Hematopoietic multipotent progenitor cell treated with erythropoietin and hydrocortisone succinate and interleukin-3 and kit ligand, for 17 days (in vitro differentiated cells): ENCODE measurements around the gene JAK1.

Experiments used
- DNase-seq: peaks from one replicate; pipeline ENCODE4 v3.0.0-alpha.2; 2015; ENCODE audit warnings: low spot score

Gene JAK1

DNA sequence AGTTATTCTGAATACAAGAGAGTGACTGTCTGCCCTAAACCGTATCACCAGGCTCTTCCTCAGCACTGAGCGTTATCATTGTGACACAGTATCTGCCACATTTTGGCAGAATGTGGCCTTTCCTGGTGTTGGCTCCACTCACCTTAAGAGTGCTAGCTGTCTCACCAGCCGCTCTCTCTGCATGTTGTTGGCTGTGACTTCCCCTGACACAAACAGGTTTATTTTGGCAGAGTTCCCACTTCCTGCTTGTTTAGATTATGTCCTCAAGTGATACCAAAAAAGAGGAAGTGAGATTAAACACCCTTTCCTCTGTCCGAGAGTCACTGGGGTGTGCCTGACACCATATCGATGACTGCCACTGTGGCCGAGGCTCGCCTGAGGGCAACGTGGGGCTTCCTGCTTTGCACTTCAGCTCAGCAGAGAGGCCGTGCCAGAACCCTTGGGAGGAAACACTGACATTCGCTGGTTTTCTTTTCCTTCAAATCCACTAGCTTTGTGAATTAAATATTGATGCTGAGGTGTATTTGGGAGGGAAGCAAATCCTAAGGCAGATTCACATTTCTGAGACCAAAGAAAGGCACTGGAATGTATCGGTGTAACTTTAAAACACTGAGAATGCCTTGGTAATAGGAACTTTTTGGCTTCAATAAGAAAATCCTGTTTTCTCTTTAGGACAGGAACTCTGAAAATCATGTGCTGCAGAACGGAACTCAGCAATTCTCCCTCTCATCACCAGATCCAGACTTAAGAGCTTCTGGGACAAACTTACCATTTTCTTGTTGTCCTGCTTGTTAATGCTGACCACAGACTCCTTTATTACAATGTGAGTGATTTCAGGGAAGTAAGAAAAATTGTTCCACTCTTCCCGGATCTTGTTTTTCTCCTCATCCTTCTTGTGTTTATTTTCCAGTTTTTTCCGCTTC lies 102.1 kb downstream of the JAK1 start:
- peak; percentile 62 for DNase-seq

DNA sequence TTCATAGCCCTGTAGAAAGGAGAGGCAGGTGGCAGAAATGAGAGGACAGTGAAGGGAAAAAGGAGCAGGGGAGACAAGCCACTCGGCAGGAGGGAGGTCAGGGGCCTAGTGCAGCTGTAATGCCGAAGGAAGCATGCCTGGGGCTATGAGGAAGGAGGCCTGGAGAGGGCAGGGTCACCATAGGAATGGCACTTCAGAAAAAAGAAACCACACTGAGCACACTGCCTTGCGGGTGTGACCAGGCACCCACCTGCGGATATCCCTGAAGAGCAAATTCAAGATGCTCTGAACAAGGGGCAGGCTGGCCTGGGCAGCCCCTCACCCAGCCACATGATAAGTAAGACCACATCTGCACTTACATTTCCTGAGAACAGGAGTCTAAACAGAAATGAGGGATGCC lies 104.7 kb downstream of the JAK1 start:
- no peak for DNase-seq

DNA sequence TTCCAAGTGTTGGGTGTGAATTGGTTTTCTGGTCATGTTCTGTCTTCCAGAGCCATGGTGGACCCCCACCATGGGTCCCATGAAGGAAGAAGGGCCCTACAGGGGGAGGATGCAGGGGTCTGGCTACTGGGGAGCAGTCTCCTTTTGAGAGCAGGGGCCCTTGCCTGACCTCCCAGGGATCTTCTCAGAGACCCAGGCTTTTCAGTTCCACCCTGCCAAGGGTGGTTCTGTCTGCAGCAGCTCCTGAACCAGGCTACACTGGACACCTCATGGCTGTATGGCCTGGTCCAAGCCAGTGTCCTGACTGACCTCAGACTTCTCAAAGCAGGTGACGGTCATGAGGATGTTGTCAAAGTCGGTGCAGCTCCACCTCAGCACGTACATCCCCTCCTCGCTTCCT lies 109.0 kb downstream of the JAK1 start:
- no peak for DNase-seq

DNA sequence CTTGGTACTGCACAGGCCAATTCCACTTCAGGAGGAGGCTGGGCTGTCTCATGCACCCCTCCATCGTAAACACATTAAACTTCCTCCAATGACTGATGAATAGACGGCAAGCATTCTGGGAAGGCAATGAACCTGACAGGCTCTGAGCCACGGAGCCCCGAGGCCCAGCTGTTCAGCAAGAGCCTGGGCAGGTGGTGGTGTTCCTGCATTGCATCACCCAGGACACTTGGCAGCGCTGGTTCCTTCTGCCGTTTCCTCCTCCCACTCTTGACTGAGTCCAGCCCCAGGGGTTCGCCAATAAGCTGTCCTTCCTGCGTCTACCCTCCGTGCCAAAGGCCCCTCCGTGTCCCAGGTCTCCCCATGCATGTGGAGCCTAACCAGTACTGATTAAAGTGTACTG lies 109.8 kb downstream of the JAK1 start:
- DNase-seq = no peak

DNA sequence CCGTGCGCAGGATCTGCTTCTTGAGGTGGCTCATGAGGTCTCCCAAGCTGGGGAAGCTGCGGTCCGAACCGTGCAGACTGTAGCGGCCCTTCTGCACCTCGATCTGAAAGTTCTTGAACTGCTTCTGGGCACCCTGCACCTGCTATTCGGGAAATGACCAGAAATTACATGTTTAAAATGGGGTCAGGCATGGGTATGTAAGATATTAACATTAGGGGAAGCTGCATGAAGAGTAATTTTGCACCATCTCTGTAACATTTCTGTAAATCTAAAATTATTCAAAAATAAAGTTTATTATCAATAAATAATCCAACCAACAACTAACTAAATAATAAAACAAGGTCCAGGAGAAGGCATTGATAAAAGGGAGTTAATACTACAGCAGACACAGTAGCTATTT lies 110.8 kb downstream of the JAK1 start:
- DNase-seq = no peak

DNA sequence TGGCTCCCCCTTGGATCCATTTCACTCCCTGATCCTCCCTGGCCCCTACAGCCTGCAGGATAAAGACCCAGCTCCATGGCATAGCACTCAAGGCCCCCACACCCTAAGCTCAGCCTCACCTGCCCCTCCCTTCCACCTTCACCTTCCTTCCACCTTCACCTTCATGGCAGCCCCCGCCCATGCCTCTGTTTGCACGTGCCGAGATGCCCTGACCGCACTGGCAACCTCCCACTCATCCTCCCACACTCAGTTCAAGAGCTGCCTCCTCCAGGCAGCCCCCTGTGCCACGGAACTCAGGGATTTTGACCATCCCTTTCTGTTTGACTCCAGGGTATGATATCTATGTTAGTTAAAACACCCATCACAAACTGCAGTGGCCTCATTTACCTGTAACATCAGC lies 111.7 kb downstream of the JAK1 start:
- DNase-seq = no peak

DNA sequence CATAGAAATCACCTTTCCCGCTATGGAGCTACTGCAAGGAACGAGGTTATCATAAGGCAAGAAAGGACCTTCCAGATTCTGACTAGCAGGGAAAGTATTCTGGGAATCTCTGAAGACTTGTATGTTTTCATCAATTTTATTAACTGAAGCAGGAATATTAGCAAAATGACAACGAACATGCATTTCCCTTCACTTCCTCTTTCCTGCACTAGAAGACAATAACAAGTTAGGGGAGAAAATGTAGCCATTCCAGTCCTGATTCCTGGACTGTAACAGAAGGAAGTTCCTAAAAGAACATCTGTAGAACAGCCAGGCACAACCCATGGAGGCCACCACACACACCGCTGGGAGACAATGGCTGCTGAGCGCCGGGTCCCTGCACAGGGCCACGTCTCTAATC lies 114.7 kb downstream of the JAK1 start:
- no peak for DNase-seq

DNA sequence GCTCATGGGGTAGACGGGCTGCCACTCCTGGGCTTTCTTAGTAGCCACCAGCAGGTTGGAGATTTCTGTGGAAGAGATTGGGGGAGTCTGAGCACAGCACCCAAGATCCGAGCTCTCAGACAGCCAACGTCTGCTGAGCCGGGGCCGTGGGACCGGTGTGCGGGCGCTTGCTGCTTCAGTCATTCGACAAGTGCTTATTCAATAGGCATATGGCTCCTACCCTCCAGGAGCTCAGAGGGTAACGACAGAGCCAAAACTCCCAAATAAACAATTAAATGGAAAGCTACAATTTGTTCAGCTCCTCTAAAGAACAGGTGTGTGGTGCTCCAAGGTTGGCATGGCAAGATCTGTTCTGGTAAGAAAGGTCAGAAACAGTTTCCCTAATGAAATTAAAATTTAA lies 115.5 kb downstream of the JAK1 start:
- no peak for DNase-seq

DNA sequence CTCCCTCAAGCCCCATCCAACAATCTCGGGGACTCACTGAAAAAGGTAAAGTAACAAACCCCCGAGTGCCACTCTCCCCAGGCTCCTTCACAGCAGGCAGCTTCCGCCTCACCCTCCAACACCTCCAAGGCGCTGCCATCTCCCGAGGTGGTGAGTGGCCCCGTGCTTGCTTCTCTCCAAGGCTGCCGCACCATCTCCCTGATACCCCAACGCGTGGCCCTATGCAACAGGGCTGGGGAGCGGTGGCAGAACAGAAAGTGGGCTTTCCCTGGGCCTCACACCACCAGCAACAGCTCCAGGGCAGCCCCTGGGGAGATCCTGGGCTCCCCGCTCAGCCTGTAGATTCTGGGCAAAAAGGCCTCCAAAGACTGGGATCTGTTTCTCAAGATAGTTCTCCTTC lies 116.4 kb downstream of the JAK1 start:
- DNase-seq = no peak

DNA sequence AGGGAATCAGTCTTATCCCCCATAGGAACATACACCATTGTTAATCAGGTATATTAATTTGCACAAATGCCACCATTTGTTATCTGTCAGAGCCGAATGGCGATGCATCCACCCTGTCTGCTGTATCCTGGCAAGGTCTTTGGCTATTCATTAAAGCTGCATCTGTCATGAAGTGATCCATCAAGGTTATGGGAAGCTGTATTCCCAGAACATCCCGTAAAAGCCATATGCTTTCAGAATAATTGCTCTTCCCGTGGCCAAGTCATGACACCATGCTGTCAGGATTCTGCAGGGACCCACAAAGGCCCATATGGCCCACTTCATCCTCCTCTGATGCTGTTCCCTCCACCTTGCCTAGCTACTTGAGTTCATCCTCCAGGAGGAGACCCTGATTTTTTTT lies 117.5 kb downstream of the JAK1 start:
- DNase-seq = no peak

DNA sequence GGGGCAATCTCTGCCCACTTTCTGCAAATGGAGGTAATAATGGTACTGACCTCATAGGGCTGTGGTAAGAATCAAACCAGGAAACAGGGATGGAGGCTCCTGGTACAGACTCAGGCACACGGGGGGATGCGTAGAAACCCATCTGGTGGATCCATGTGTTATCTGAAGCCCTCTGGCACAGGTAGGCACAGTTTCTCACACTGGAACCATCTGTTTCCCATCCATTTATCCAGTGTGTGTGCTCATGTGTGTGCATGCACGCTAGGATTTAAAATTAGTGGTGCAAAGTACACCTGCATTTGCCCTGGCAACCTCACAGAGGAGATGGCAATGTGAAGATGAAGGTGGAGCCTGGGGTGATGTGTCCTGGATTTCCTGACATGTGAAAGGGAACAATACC lies 118.2 kb downstream of the JAK1 start:
- no peak for DNase-seq

DNA sequence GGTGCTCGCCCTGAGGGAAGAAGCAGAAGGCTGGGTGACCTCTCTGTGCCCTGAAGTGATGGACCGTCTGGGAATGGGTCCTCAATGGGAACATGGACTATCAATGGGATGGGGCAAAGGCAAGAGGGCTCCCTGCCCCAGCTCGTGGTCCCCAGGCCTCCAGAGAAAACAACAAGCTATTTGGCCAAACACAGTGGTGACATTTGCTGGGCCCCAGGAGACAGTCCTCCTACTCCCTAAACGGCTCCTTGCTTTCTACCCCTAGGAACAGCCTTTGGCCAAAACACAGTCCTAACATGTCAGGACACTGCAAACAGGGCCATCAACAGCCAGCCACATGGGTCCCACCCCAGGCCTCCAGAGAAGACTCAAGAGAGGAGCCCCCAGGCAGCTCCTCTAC lies 118.7 kb downstream of the JAK1 start:
- DNase-seq = no peak

DNA sequence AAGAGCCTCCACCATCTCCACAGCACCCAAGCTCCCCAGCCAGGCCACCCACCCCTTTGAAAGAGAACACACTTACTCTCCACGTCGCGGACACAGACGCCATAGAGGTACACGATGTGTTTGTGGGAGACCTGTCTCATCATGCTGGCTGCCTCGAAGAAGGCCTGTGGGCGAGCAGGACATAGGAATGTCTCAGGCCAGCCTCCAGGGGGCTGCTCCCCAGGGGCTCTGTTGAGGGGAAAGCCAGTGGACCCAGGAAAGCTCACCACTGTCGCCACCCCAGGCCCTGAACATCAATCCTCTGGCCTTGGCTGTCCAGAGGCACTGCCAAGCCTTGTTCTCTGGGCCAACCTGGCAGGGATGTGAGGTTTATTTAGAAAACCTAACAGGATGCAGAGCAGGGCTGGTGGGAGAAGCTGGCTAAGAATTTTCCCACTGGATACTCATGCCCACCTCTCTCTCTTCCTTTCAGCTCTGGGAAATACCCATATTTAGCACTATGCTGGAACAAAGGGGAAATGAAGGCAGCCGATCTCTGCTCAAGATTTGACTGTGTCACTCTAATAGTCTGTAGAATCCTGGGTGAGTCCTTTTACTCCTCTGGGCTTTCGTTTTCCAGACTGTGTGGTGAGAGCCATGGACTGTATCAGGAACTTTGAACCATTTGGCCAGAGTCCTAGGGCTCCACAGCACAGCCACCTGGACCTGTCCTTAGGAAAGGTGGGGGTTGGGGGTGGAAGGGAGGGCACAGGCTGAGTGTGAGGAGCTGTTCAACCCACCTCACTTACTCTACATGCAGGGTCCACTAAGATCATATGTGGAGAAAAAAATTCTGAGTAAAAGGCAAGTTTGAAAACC lies 119.5 kb downstream of the JAK1 start:
- no peak for DNase-seq

DNA sequence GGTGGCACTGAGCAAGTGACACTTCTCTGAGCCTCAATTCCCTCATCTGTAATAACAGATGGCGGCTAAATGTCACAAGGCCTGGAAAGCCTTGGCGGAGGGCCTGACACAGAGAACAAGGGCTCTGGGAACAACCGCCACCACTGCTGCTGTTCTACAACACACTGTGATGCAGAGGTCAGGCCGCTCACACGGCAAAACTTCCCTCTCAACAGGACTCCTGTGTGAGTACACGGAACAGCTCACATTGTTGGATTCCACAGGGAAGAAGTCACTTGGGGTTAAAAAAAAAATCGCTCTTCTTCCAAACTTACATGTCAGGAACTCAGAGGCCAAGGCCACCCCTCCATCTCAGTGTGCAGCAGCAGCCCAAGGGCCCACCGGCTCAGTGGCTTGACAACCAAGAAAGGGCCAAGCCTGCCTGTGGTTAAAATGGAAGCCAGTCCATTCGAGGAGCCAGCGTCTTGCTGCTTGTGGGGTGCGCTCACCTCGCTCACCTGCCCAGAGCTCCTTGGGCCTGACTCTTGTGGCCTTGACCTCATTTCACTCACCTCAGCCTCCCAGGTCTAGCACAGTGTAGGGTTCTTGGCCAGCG lies 120.4 kb downstream of the JAK1 start:
- DNase-seq = no peak

DNA sequence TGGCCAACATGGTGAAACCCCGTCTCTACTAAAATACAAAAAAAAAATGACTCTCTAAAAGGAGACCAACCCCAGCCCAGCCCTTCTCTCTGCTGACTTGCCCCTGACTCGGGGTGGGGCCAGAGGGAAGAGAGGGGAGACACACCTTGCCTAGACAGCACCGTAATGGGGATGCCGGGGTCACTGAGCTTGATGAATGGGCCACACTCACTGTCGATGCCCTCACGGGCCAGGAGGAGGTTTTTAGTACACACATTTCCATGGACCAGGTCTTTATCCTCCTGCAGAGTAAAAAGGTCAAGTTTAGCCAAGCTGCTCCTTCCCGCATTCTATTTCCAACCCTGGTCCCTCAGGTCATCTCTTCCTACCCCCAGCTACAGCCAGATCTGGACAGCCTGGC lies 121.7 kb downstream of the JAK1 start:
- no peak for DNase-seq

DNA sequence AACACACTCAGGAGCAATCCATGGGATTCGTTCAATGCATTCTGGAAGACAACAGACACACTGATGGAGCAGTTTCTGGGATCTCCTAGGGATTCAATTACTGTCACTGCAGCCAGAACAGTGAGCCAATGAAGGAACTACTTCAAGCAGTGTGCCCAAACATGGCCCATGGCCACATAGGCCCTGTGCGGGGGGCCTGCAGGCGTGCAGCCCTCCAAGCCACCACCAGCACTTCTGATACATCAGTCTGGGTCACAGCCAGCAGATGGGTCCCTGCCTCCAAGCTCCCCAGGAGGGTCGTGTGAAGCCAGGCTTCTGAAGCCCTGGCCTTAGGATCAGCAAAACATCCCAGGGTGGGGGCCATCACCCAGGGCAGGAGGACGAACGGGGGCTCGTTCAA lies 122.2 kb downstream of the JAK1 start:
- no peak for DNase-seq

DNA sequence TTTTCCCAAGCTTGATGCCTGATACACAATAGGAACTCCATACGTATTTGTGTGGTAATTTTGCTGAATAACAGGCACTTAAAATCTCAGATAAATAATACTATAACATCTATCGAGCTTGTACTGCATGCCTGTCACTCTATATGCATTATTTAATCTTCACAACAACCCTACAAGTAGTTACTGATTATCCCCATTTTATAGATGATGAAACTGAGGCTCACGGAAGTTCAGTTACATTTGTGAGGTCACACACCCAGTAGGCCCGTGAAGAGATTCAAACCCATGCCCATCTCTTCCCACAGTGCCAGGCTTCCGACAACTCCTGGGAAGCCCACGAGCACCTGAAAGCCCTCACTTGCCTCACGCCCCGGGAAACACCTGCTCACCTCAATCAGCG lies 122.7 kb downstream of the JAK1 start:
- DNase-seq = no peak

DNA sequence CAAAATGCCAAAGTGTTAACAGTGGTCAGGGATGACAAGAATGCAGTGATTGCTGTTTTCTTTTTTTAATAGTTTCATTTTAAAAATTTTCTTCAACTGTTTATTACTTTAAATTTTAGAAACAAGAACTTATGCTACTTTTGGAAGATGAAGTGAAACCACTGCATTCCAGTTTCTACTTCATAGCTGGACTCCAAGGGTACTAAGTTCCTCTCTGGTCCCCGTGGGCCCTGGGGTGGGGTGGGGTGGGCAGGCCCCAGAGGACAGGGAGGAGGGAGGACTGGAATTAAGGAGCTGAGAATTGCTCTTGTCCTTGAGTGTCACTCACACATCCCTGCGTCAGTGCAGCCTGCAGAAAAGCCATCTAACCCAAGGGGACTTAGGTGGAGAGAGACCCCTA lies 124.1 kb downstream of the JAK1 start:
- no peak for DNase-seq

DNA sequence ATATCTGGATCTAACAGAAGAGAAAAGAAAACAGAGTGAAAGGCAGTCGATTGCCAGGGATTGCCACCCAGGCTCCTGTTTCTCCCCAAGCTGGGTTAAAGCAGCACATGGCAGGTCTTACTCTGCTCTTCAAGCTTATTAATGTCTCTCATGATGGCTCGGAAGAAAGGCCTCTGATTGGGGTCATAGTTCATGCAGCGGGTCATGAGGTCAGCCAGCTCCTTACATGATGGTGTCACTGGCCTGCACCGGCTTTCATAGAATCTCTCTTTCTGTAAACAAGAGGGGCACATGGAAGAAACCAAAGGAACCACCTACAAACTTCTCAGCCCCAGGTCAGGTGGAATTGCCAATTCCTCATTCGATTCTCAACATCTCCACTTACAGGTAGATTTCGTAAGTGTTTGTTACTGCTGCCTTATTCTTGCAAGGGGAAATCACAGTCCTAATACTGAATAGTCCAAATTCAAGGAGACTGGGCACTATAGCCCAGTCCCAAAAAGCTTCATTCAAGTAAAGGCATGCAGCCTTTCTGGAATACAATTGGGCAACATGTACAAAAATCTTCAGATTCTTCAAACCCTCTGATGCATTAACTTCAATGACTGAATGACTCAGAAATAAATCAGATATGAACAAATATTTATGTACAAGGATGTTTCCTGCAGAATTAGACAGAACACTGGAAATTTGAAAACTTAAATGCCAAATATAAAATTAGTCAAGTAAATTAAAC lies 124.9 kb downstream of the JAK1 start:
- no peak for DNase-seq

DNA sequence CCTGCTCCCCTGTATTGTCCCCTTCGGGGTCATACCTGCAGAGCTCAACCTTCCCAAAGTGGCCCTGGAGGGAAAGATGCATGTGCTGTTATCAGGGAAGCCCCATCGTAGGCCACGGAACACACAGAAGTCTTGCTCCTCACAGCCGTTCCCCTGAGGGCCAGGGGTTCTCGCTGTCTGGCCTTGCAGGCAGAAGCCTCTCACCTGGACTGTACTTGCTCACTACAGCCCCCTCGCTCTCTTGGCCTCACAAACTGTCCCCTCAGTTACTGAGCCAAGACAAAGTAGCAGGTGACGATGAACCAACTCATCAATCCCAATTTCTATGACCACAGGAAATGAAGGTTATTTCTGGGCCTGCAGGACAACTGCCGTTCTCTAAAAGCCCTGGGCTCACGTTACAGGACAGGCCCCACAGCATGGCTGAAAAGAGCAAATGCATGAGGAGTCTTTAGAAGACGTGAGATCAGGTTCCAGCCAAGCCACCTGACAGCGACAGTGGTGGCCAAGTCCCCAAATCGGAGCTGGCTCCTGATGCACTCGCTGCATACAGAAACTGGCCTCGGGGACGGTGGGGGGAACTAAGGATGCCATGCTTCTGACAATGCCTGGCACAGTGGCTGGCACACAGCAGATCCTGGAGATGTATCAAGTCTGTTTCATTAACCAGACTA lies 126.5 kb downstream of the JAK1 start:
- no peak for DNase-seq

DNA sequence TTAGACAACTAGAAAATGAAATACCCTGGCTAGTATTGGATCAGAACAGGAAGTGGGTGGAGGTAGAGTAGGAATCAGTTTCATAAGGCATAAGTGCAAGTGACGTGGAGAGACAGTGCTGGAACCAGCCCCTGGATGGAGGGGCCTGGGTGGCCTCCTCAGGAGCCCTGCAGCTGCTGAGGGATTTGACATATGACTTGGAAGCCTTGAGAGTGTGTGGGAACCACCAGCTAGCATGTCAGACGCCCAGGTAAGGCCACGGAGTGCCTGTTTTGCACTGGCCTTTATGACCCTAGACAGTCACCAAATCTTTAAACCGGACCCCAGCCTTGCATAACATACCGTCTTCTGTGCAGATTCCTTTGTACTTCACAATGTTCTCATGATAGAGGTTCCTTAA lies 127.1 kb downstream of the JAK1 start:
- DNase-seq = no peak

DNA sequence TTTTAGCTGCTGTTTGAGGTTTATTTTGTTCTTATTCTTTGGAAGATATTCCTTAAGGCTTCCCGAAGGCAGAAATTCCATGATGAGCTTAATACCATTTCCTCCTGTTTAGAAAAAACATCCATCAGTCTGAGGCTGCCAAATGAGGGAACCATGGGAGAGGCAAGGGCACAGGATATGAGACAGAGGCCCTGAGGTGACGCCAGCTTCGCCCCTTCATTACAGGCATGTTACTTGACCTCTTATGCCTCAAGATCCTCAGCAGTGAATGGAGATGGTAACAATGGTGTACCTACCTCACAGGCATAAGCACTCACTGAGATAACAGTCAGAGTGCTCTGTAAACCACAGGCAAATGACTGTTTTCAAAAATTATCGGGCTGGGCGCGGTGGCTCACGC lies 127.9 kb downstream of the JAK1 start:
- DNase-seq = no peak
